ENCODE measurements around the gene GALK2. TPM values are rescaled to one million over a fixed set of nuclear protein-coding genes. Genes with fewer than 3 reads are reported as not detected.

The GALK2 gene
- total and polyA plus RNA-seq, 2 of the 4 experiments (the other 2 are of a cell fraction): 27.0 to 63.6 TPM

- Histone ChIP-seq H3K4me2 (ENCODE audit: low read depth, low read length) (no peak overlapping the region), H4K5ac (ENCODE audit: low read depth, low read length) (no peak overlapping the region), H3K9ac (ENCODE audit: low read depth, low read length) (no peak overlapping the region), H4K91ac (ENCODE audit: insufficient read depth, low read depth, low read length) (no peak overlapping the region), H2BK120ac (ENCODE audit: low read depth, low read length) (no peak overlapping the region; the same call in 1 of the 2 replicates), H3K27me3 (ENCODE audit: control insufficient read depth, insufficient read depth, low read length) (no peaks in the 10 kb centered on the region), H4K8ac (ENCODE audit: low read depth in 2 of 2, low read length in 2 of 2) (no peak overlapping the region), H3K56ac (ENCODE audit: extremely low read depth, insufficient read depth, low read length) (no peak overlapping the region), H3K4me1 (ENCODE audit: control insufficient read depth, insufficient read depth, low read length) (no peaks in the 10 kb centered on the region), H3K18ac (ENCODE audit: low read depth, low read length) (no peak overlapping the region), H3K4me3 (ENCODE audit: insufficient read depth, low read depth, low read length) (no peak overlapping the region), H2AK5ac (ENCODE audit: low read depth, low read length) (no peak overlapping the region), H4K20me1 (ENCODE audit: insufficient read depth, low read length) (no peaks in the 10 kb centered on the region; the same call in 1 of the 2 replicates), H3K9me3 (ENCODE audit: control insufficient read depth, insufficient read depth, low read length) (peaks cover 7% of the 10 kb centered on the region; the same call in 1 of the 2 replicates), H3K4ac (ENCODE audit: low read depth, low read length) (no peak overlapping the region), H3K79me1 (ENCODE audit: low read depth in 1 of 2, low read length in 2 of 2) (peaks cover 24 to 46% of the 10 kb centered on the region in 2 experiments), H2AK9ac (replicated peaks; ENCODE audit: low read depth, low read length, poor library complexity) (peak overlapping the region; percentile 71), H2AFZ (replicated peaks; ENCODE audit: low read length, poor library complexity) (peak overlapping the region; percentile 51), H3K9me1 (ENCODE audit: insufficient read depth, low read length) (peaks cover 3% of the 10 kb centered on the region; the same call in 1 of the 2 replicates), H3K23ac (ENCODE audit: low read depth, low read length) (no peak overlapping the region), H2BK15ac (ENCODE audit: low read depth, low read length) (no peak overlapping the region), H3K14ac (replicated peaks; ENCODE audit: low read depth, low read length) (no peak overlapping the region), H2BK5ac (ENCODE audit: low read depth, low read length, poor library complexity, severe bottlenecking) (no peak overlapping the region), H3K27ac (ENCODE audit: insufficient read depth, low read length) (no peak overlapping the region), H2BK20ac (ENCODE audit: low read depth, low read length) (no peak overlapping the region), H3K36me3 (ENCODE audit: control insufficient read depth, insufficient read depth, low read length) (no peaks in the 10 kb centered on the region)
- no TSS peak for BruUV-seq (replicated peaks)
- WGBS, 2 experiments (ENCODE audit: extremely low coverage in 2 of 2, insufficient read length in 1 of 2): no CpG with 5 or more reads among the region's 3 CpGs
- intact Hi-C loops (cut with micrococcal nuclease): loop anchor here (5.0 kb wide), 1 partner anchor 178 kb away; the partner anchor contains the start of gene SECISBP2L
- peak; percentile 60 for DNase-seq
- CTCF ChIA-PET: interaction anchor here (0.8 to 1.5 kb wide), 2 partner anchors 9 to 853 kb away, joined by 3 to 5 read pairs; no protein-coding TSS in a partner anchor
- TF ChIP-seq POLR2A (IDR thresholded peaks at IDR 0.05; ENCODE audit: low read depth, low read length) (no peak), SMC3 (IDR thresholded peaks at IDR 0.05; ENCODE audit: low read depth, low read length) (peak; percentile 12; the same call in 1 of the 2 replicates), USF2 (IDR thresholded peaks at IDR 0.05; ENCODE audit: low read depth, low read length) (no peak), RAD21 (IDR thresholded peaks at IDR 0.05; ENCODE audit: low read length) (peak; percentile 43)
- TF ChIP-seq, protein P1, sequence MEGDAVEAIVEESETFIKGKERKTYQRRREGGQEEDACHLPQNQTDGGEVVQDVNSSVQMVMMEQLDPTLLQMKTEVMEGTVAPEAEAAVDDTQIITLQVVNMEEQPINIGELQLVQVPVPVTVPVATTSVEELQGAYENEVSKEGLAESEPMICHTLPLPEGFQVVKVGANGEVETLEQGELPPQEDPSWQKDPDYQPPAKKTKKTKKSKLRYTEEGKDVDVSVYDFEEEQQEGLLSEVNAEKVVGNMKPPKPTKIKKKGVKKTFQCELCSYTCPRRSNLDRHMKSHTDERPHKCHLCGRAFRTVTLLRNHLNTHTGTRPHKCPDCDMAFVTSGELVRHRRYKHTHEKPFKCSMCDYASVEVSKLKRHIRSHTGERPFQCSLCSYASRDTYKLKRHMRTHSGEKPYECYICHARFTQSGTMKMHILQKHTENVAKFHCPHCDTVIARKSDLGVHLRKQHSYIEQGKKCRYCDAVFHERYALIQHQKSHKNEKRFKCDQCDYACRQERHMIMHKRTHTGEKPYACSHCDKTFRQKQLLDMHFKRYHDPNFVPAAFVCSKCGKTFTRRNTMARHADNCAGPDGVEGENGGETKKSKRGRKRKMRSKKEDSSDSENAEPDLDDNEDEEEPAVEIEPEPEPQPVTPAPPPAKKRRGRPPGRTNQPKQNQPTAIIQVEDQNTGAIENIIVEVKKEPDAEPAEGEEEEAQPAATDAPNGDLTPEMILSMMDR (conservative IDR thresholded peaks at IDR 0.05; ENCODE audit: low read depth, low read length): peak; percentile 37
- dilution Hi-C loops (cut with HindIII; ENCODE audit: low sequenced_read_pairs, unreplicated experiment): no loop called here
- POLR2A ChIA-PET (ENCODE audit: unreplicated experiment): no interaction called here
- in situ Hi-C loops (cut with MboI; ENCODE audit: low sequenced_read_pairs): loop anchor here (10.0 to 25.0 kb wide), 4 partner anchors 361 to 1087 kb away; partner anchors contain the start of genes DTWD1 and FAM227B
- peak; percentile 83 for ATAC-seq (ENCODE audit: low read depth)
Observed at GRCh38 chr15:49225572-49226281, 55.7 kb downstream of the GALK2 start.
